22Rv1 (cell line): ENCODE data around the gene KCNQ1.
A peak's percentile ranks its signal among the peaks of the same experiment; 100 is the strongest.

Experiments used
- H3K27ac ChIP-seq: fragments of 450-650 bp; 2 replicates; pipeline ENCODE4 v1.5.1; 2017
- ZFX ChIP-seq: fragments of 450-650 bp; IDR thresholded peaks from 2 replicates; pipeline ENCODE4 v1.6.1; 2017; ENCODE audit warnings: antibody characterized with exemption, borderline replicate concordance
- TF ChIP-seq, protein P1 (sequence below): fragments of 450-650 bp; IDR thresholded peaks from 2 replicates; pipeline ENCODE4 v1.5.1; 2017; ENCODE audit warnings: mild to moderate bottlenecking

Gene KCNQ1

DNA sequence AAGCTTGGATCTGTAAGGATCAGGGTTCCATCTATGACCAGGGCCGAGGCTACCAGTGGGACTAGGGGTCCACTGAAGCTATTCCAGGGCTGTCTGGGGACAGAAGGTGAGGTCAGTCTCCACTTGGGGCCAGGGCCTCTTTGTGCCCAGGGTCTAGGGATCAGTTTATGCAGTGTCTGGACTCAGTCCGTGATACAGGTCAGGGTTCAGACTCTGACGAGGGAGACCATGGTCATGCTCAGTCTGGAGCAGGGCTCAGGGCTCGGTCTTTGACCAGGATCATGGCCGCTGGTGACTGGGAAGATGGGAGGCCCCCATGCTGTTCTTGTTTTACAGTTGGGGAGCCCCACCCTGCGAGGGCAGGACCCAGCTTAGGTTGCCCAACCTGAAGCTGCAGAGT is 32.5 kb upstream of the KCNQ1 start:
- TF ChIP-seq ZFX, result no peak
- TF ChIP-seq, protein P1, sequence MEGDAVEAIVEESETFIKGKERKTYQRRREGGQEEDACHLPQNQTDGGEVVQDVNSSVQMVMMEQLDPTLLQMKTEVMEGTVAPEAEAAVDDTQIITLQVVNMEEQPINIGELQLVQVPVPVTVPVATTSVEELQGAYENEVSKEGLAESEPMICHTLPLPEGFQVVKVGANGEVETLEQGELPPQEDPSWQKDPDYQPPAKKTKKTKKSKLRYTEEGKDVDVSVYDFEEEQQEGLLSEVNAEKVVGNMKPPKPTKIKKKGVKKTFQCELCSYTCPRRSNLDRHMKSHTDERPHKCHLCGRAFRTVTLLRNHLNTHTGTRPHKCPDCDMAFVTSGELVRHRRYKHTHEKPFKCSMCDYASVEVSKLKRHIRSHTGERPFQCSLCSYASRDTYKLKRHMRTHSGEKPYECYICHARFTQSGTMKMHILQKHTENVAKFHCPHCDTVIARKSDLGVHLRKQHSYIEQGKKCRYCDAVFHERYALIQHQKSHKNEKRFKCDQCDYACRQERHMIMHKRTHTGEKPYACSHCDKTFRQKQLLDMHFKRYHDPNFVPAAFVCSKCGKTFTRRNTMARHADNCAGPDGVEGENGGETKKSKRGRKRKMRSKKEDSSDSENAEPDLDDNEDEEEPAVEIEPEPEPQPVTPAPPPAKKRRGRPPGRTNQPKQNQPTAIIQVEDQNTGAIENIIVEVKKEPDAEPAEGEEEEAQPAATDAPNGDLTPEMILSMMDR, result no peak
- no peak overlapping the region for H3K27ac ChIP-seq

DNA sequence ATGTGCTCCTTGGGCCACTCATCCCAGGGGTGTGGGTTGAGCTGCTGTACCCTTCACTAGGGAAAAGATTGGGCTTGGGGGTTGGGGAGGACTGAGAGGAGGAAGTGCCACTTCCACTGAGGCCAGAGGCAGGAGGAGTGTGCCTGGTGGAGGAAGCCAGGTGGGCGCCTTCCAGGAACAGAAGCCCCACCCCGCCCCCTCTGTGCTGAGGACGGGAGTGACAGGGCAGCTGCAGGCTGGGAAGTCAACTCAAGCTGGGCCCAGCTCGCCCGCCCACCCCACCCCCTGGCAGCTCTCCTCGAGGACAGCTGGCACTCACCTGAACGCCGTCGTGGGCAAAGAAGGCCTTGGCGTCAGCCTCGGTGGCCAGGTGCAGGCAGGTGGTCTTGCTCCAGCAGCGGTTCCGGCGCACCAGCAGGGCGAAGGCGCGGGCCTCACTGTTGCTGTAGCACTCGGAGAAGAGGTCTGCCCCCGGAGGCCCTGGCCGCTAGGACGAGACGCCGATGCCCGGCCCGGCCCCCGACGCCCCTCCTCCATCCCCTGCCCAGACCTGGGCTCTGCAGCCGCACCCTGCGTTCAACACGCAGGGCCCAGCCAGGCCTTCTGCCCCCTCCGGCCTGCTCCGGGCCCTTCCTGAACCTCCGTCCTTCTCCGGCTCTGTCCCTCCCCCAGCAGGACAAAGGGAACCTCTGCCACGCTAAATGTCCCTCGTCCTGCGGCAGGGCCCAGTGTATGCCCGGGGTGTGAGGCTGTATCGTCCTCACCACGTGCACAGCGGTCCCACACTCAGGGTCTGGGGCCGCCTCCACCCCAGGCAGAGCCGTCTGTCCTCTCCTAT is 30.8 kb upstream of the KCNQ1 start:
- TF ChIP-seq, protein P1, result no peak
- no peak for TF ChIP-seq ZFX
- H3K27ac ChIP-seq, result no peak overlapping the region

DNA sequence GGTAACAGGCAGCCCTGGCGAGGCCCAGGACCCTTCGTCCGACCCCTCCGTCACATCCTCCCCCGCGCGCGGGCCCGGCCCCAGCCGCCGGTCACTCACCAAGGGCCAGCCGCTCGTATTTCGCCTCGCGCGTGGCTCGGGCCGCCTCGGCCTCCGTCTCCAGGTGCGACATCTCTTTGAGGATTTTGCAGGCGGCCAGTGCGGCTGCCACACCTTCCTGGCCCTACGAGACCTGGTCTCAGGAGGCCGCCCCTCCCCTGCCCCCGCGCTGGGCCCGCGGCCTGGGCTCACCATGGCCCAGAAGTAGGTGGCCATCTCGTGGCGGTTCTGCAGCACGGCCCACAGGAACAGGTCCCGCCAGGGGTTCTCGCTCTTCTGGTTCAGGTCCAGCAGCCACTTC is 30.2 kb upstream of the KCNQ1 start:
- H3K27ac ChIP-seq, result no peak overlapping the region
- TF ChIP-seq, protein P1, result peak; percentile 22
- TF ChIP-seq ZFX, result no peak

DNA sequence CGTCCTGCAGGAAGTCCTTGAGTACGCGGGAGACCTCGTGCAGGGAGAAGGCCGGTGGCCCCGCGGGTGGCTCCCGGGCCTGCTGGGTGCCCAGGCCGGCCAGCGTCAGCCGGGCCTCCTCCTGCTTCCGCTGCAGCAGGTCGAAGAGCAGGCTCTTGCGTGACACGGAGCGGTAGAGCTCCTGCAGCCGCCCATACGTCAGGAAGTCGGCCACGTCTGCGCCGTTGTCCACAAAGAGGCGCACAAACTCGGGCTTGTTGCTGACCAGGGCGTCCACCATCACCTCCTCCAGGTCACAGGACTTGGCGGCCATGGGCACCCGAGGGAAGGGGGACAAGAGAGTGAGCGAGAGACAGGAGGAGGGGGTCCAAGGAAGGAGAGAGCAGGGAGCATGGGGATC is 29.6 kb upstream of the KCNQ1 start:
- no peak overlapping the region for H3K27ac ChIP-seq
- TF ChIP-seq, protein P1, result no peak
- no peak for TF ChIP-seq ZFX

DNA sequence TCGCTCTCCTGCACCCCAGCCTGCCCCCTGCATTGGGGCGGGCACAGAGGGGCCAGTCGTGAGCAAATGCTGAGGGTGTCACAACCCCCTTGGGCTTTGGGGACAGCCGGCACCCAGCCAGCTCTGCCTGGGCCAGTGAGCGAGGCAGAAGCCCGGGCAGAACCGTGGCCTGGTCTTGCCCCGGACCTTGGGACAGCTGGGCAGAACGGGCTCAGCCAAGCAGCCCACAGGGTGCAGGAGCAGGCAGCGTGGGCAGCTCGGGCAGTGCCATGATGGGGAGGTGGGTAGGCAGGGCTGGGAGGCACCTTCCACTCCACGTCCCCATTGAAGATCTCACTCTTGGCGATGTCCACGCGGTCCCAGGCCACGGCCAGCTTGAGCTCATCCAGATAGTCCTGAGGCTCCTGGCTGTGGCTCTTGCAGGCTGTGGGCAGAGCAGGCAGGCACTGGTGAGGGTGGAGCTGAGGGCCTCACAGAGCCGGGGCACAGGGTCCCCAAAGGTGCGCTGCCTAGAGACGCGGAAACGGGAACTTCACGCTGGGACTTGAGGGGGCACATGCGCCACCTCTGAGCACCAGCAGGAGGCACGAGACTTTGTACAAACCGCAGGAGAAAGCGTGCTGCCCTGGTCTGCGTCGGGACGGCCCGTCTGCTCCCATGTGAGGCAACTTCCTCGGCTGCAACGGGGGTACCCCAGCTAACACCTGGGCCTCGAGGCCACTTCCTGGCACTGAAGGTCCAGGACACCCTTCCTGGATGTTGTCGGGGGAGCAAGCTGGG is 29.0 kb upstream of the KCNQ1 start:
- TF ChIP-seq, protein P1, result peak; percentile 24
- TF ChIP-seq ZFX, result no peak
- no peak overlapping the region for H3K27ac ChIP-seq

DNA sequence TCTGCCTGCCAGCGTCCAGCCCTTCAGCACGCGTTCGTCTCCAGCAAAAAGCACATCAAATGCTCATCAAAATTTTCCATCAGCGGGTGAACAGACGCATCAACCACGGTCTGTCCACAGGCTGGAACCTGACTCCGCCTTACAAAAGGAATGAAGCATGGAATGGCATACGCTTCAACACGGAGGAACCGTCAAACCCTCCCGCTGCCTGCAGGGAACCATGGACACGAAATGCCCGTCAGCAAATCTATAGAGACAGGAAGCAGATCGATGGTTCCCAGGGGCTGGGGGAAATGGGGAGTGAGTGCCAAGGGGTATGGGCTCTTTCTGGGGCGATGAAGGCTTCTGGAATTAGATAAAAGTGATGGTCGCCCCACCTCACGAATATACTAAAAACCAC is 28.0 kb upstream of the KCNQ1 start:
- TF ChIP-seq, protein P1, result no peak
- no peak for TF ChIP-seq ZFX
- H3K27ac ChIP-seq, result no peak overlapping the region
